Activated T-helper 9 cell treated with anti-CD3 and anti-CD28 coated beads, Interleukin-2, amount 50 U/mL, for 16 hours (primary cell): ENCODE results near the gene NCKAP5L.
A peak's percentile ranks its signal among the peaks of the same experiment; 100 is the strongest.
"Not testable (repeated sequence)": the region's sequence is repeated elsewhere in the genome, so short reads cannot be mapped to it uniquely, and the experiment has no call there.

ENCODE experiments used
- DNase-seq: peaks from one replicate; pipeline ENCODE4 v3.0.0-alpha.2; 2020; ENCODE audit warnings: low read depth

NCKAP5L gene, protein sequence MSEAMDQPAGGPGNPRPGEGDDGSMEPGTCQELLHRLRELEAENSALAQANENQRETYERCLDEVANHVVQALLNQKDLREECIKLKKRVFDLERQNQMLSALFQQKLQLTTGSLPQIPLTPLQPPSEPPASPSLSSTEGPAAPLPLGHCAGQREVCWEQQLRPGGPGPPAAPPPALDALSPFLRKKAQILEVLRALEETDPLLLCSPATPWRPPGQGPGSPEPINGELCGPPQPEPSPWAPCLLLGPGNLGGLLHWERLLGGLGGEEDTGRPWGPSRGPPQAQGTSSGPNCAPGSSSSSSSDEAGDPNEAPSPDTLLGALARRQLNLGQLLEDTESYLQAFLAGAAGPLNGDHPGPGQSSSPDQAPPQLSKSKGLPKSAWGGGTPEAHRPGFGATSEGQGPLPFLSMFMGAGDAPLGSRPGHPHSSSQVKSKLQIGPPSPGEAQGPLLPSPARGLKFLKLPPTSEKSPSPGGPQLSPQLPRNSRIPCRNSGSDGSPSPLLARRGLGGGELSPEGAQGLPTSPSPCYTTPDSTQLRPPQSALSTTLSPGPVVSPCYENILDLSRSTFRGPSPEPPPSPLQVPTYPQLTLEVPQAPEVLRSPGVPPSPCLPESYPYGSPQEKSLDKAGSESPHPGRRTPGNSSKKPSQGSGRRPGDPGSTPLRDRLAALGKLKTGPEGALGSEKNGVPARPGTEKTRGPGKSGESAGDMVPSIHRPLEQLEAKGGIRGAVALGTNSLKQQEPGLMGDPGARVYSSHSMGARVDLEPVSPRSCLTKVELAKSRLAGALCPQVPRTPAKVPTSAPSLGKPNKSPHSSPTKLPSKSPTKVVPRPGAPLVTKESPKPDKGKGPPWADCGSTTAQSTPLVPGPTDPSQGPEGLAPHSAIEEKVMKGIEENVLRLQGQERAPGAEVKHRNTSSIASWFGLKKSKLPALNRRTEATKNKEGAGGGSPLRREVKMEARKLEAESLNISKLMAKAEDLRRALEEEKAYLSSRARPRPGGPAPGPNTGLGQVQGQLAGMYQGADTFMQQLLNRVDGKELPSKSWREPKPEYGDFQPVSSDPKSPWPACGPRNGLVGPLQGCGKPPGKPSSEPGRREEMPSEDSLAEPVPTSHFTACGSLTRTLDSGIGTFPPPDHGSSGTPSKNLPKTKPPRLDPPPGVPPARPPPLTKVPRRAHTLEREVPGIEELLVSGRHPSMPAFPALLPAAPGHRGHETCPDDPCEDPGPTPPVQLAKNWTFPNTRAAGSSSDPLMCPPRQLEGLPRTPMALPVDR (N-terminal part only)

DNA sequence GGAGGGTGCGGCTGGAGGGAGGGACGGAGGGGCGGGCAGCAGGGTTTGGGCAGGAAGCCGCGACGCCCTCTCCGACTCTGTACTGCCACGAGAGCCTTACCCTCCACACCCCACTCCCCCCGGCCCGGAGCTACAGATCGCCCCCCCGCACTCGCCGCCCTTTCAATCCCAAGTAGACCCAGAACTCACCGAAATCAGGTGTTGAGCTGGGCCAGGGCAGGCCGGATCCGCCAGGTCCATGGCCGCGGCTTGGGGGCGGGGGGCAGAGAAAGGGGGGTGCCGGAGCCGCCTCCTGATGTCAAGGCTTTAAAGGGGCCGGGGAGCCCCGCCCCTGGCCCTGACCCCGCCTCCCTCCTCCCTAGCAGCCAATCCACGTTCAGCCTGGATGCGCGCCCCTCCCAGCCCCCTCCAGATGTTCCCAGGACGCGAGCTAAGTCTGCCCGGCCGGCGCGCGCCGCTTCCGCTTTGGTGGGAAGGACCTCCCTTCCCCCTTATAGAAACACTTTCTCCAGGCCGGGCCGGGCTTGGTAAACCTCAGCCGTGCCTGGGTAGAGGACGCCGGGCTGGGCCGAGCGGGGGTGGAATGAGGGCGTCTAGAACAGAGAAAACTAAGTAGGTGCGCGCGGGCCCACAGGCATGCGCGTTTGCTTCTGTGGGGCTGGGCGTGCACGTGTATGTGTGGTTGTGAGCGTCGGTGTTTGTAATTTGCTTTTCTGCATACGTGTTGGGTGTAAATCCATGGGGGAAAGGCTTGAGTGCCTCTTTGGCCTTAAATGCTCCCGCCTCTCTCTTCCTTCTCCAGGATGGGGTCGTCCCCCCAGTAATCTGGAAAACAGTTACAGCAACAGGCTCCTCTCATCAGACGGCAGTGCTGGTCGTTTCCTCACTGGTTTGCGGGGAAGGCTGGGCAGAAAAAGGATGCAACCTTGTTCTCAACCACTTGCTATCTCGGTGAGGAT, at the start of gene NCKAP5L:
Gene NCKAP5L, minus strand, starts transcription at position 281 of the 959 bp plus-strand sequence. CDS start 24,369 bp downstream, outside the sequence.
- DNase-seq, result peak; percentile 90

DNA sequence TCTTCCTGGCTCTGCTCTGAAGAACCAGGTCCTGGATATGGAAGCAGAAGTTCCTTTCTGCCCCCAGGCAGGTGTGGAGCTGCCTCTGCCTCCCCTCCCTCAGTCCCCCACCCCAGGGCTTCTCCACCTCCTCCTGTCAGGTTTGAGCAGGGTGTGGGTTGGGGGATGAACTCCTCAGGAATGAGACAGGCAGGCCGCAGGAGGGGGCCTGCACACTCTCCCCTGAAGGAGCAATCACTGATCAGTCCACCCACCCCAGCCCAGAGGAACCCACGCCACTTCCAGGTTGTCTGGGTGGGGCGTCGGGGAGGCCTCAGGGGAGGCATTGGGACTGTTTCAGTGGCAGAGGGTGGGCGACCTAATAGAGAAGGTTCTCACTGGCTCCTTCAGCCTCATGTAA, 48.9 kb upstream of the NCKAP5L start:
- DNase-seq, result no peak

DNA sequence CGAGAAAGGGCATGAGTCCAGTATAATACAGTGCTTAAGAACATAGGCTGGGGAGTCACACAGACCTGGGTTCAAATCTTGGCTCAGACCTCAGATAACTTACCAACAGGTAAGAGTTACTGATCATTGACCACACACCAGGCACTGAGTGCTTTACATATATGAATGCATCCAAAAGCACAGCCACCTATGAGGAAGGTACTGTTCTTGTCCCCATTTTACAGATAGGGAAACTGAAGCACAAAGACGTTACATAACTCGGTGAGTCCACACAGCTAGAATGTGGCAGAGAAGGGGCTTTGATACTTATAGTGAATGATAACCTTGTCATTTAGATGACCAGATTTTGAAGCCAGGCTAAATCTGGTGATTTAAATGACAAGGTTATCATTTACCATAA, 47.9 kb upstream of the NCKAP5L start:
- no peak for DNase-seq

DNA sequence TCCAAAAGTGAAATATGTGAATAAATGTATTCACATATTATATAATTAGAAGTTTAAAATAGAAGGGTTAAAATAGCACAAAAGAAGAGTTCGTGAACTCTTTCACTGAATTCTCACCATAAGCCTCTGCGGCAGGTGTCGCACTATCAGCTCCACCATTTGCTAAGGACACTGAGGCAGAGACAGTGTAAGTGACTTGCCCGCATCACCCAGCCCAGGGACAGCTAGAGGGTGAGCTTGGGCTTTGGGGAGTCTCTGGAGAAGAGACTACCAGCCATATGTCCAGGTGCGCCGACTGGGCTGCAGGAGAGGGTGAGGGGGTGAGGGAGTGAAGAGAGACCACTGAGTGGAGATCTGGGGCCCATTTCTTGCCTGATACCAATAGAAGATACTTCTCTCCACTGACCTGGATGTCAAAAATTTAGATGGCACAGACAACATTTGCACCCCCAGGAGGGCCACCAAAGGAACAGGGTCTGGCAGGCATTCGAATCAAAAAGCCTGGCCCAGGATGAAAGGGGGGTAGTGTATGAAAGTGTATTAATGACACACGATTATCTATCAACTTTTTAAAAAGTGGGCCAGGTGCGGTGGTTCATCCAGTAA, 47.0 kb upstream of the NCKAP5L start:
- no peak for DNase-seq

DNA sequence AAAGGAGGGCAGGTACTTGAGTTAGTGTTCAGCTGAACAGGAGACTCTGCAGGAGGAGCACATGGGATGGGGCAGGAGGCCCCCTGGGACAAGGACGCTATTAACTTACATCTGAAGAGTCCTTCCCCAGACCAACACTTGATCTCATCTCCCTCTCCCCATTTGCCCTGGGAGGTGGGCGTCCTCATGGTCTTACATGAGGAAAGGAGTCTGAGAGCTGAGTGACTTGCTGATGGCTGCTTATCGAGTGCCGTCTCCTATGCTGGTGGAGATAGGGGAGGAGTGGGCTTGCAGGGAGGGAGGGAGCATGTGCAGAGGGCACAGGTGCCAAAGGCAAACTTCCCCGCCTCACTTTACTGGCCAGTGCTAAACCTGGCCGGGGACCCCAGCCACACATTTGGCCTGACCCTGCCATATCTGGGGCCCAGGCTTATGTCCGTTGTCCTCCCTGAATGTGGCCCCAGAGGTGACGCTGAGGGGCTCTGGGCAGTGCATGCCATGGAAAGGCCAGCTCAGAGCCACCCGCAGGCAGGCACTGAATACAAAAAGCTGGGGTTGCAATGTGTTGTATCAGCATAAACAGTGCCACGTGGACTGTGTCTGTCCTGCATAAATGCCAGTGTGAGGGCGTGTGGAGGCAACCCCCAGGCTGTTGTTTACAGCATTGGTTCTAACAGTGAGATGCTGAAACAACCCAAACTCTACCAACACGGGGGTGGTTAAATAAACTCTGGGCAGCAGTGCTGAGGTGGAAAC, 46.1 kb upstream of the NCKAP5L start:
- DNase-seq, result no peak

DNA sequence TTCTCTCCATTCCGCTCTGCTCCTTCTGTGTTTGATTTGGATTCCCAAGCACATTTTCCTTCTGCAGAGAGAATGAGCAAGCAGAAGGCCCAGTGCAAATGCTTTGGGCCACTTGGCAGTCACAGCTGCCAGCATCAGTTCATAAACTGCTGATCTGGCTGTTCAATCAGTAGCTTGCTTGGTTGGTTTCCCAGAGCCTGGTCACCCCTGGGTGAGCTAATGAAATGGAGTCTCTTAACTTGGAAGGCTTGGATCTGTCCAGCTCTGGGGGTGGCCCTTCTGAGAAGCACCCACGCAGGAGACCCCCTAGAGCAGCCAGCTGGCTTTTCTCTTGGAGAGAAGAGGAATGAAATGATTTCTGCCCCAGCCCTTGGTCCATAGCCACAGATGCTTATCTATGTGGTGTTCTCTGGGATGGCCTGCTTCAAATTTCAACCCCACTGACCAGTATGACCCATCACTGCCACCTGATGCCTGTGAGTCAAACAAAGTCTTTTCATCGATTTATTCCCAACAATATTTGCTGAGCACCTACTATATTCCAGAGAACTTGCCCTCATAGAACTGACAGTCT, 45.2 kb upstream of the NCKAP5L start:
- DNase-seq, result no peak

DNA sequence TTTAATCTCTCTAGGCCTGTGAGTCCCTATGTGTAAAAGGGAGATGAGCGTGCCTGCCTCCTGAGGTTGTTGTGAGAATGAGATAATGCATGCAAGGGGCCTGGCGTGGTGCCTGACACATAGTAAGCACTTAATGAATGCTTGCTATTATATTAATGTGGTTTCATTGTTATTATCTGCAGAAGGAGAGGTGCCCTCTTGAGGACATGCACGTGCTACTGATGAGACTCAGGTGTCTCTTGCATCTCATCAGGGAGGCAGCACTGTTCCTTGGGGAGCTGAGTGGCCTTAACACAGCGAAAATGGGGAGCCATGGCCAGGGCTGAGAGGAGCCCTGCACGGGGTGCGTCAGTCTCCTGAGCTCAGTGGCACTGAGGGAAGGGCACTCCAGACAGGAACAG, 44.6 kb upstream of the NCKAP5L start:
- DNase-seq, result no peak

DNA sequence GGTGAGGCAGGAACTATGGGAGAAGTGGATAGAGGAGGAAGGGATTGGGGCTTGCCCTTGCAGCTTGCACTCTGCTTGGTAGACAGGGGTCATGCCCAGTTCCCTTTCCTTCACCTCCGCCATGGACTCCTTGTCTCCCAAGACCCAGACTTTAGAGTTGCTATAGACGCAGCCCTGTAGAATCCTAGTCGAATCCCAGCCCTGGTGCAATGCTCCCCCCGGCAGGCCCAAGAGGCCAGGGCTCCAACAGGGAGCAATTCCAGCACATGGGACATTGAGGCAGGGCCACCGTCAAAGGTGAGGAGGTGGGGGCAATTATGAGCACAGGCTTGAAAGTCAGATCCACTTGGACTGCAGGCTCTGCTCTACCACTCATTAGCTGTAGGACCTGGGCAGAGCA, 44.2 kb upstream of the NCKAP5L start:
- no peak for DNase-seq

DNA sequence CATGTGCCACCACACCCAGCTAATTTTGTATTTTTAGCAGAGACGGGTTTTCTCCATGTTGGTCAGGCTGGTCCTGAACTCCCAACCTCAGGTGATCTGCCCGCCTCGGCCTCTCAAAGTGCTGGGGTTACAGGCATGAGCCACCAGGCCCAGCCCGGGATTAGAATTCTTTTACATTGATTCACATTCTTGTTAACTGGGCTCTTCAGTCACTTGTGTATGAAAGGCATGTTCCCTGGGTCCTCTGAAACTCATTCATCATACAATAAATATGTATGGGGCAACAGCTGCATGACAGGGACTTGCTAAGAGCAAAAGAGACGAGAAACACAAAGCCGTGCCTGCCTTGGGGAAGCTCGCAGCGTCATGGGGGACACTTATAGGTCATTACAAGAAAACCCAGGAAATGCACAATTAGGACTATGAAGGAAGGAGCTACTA, 43.6 kb upstream of the NCKAP5L start:
- DNase-seq, result not testable (repeated sequence)

DNA sequence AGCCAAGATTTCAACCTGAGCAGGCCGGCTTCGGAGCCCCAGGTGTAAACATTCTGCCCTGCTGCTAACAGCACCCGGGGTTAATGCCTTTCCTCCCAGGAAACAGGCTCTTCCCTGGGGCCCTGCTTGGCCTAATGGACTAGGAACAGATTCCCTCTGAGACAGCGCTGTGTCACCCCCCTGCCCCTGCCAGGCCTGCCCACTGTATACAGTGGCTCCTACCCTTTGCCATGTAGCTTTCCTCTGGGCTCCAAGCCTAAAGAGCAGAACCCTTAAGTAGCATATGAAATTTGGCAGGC, 43.0 kb upstream of the NCKAP5L start:
- DNase-seq, result no peak

DNA sequence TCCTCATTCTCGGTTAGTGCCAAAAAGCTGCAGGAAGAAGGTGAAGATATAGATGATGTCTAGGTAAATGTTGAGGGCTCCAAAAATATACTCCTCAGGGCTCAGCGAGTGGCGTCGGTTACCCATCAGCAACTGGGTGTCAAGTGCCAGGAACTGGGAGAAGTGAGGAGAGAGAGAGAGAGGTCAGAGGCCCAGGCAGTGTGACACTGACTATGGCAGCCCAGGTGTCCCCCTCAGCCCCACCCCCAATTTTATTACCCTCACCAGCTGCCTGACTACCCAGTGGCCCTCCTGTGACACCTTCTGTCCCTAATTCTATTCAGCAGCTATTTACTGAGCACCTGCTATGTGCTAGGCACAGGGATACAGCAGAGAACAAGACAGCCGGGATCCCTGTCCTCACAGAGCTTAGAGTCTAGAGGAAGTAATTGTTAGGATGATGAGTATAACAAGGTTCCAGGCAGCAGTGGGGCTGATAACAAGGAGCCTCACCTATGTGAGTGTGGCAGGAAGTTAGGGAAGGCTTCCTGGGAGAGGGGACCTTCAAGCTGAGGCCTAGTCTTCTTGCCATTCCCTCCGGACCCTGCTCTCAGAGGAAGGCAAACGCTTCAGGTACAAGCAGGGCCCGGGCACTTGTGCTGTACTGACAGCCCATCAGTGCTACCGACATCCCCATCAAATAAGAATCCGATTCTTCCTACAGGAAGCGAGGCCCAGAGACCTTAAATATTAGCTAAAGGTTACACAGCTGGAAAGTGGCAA, 42.5 kb upstream of the NCKAP5L start:
- no peak for DNase-seq

DNA sequence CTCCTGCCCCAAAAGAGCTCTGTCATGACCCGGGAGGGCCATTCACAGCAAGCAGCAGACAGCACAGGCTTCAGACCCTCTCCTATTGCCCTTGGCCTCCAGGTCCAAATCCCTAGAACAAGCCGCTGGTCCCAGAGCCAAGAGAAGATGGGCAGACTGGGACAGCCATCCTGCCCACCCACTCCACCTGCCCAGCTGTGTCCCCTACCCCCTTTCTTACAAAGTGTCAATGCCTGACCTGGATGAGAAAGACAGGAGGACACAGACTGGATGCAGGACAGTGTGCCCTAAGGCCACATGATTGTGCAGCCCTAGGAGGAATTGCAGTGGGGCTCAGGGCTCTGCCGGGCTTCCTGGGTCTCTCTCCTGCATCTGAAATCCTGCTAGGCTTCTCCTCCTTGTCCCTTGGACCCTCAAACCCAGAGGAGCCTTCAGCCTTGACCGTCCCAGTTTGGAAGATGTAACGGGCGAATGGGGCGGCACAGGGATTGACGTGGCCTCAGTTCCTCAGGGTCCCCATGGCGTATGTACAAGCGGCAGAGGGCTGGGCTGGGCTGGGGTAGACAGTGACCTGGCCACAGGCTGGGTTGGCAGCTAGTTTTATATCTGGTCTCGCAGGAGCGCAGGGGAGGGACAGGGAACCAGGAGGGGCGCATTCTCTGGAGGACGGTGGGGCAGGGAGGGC, 41.7 kb upstream of the NCKAP5L start:
- no peak for DNase-seq

DNA sequence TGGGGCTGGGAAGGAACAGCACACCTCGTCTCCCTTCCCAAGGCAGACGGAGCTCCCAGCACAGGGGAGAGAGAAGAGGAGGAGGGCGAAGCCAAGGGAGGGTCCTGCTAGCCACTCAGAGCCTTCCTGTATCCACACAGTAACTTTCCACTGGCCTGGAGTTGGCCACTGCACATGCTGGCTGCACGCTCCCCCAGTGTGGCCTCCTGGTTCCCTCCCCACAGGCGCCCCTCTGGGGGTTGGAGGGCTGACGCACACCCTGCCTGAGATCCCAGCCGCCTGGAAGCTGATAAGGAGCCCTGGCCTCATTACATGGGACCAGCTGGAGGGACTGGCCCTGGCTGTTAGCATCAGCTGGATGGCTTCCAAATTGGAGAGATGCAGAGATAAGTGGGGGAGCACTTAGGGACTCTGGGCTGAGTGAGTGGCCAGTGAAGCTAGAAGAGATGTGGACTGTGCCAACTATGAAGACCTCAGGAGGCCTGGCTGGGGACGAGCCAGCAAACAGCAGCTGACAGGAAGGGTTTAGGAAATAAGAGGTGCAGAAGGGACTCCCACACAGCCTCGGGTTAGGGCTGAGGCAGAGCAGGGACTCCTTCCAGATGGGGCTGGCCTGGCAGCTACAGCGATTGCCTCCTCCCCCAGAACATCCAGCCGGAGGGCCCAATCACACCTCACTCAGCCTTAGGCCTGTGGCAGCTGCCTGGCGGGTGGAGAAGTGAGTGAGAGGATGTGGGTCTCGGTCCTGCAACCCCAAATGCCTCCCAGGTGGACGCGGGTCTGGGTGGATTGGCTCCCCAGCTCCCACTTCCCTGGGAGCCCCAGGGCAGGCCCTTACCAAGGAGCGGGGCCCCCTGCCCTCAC, 41.0 kb upstream of the NCKAP5L start:
- no peak for DNase-seq

DNA sequence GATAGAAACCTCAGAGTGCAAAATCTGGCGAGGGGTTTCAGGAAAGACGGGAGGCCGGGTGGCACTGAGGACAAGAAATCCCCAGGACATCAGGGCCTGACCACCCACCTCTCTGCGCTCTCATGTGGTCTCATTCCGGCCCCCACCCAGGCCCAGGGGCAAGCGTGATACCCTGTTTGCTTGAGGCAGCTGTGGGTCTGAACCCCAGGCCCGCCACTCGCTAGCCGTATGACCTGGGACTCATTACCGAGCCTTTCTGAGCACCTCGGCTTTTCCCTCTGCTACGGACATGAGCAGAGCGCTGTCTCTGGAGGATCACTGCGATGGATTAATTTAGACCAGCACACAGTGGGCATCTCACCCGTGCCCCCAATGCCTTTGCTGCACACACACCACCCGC, 40.2 kb upstream of the NCKAP5L start:
- DNase-seq, result no peak

DNA sequence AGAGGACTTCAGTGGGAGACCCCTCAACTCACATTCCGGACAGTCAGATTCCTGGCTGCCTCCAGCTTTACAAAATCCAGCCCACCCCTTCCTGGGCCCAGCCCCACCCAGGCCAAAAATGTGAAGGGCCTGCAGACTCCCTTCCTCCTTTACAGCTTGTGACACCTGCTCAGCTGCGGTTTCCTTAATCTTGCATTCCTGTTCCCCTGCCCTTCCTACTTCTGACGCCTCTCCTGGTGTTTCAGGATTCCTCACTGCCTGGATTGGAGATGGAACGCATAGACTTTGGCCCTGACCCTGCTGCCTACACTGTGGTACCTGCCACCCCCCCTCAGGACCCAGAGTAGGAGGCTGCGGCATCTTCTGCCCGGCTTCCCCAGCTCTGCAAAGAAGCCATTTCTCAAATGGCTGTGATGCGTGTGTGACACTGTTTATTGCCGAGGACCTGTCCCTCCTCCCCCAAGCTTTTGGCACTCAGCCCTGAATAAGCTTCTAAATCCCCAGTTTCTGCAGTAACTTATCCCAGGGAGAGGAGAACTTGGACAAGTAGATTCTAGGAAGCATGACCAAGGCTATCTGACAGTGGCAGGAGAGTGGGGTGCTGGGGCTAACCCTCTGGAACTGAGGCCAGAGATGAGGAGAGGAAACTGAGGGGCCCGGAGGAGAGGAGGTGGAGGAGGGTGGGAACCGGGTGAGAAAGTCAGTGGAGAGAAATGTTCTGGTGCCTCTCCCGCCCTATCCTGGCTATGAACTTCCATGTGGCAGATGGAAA, 39.5 kb upstream of the NCKAP5L start:
- DNase-seq, result no peak

DNA sequence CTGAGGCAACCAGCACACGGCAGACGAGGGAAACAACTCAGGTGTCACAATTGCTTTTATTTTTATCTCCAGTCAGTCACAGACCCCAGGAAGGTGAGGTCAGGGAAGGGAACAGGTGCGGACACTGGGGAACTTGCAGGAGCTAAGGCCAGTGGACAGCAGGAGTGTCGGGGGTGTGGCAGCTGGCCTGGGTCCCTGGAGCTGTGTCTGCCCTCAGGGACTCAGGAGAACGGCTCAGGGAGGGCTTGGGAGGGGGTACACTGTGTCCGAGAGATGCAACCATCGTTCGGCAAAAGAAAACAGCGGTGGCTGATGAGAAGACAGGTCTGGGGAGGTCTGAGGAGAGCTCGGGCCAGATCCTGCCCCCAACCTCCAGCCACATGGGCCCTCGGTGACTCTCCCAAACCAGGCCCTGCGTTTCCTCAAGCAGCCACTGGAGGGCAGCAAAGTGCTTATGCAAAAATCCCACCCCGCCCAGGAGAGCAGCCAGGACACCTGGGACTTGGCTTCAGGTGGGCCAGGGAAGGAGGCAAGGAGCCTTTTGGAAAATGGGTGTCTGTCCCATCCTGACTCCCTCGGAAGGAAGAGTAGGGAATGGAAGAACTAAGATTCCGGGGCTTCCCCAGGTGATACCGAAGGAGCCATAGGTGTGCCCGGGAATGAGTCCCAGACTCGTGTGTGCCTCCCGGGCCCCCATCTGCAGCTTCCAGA, 38.8 kb upstream of the NCKAP5L start:
- DNase-seq, result peak; percentile 54
